Liver (tissue), 3 donors: ENCODE measurements around the gene DPPA4.

ENCODE experiments used
- FOXA1 ChIP-seq: IDR thresholded peaks from 2 replicates; pipeline ENCODE4 v1.6.1; 2016; ENCODE audit warnings: antibody characterized with exemption
- HNF4G ChIP-seq: IDR thresholded peaks from 2 replicates; pipeline ENCODE4 v1.6.1; 2016; ENCODE audit warnings: antibody characterized with exemption
- YY1 ChIP-seq: IDR thresholded peaks from 2 replicates; pipeline ENCODE4 v1.6.1; 2016; ENCODE audit warnings: antibody characterized with exemption, mild to moderate bottlenecking
- TF ChIP-seq, protein P1 (sequence below): fragments of 150-350 bp; IDR thresholded peaks from 2 replicates; pipeline ENCODE4 v1.5.1; 2017; ENCODE audit warnings: improper control_type of control experiment, low read depth, low read length; ENCODE audit not compliant: missing input control
- TF ChIP-seq, protein P2 (sequence below): IDR thresholded peaks from 2 replicates; pipeline ENCODE4 v1.6.1; 2016; ENCODE audit warnings: antibody characterized with exemption, mild to moderate bottlenecking
- TF ChIP-seq, protein P3 (sequence below): IDR thresholded peaks from 2 replicates; pipeline ENCODE4 v1.6.1; 2016; ENCODE audit warnings: antibody characterized with exemption
- donor health status: healthy.
- donor health status: healthy.

DNA sequence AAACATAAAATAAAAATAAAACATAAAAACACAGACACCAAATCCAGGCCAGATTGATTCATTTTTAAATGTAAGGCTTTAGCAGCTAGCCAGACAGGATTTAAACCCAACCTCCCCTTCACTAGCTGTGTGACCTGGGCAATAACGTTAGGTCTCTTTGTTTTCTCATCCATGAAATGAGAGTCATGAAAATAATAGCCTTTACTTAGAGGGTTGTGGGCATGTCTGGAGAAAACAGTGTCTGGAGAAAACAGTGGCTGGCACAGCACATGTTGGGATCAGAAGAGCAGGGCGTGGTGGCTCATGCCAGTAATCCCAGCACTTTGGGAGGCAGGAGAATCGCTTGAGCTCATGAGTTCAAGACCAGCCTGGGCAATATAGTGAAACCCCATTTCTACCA is 1.9 kb upstream of the DPPA4 start:
- TF ChIP-seq, protein P1, sequence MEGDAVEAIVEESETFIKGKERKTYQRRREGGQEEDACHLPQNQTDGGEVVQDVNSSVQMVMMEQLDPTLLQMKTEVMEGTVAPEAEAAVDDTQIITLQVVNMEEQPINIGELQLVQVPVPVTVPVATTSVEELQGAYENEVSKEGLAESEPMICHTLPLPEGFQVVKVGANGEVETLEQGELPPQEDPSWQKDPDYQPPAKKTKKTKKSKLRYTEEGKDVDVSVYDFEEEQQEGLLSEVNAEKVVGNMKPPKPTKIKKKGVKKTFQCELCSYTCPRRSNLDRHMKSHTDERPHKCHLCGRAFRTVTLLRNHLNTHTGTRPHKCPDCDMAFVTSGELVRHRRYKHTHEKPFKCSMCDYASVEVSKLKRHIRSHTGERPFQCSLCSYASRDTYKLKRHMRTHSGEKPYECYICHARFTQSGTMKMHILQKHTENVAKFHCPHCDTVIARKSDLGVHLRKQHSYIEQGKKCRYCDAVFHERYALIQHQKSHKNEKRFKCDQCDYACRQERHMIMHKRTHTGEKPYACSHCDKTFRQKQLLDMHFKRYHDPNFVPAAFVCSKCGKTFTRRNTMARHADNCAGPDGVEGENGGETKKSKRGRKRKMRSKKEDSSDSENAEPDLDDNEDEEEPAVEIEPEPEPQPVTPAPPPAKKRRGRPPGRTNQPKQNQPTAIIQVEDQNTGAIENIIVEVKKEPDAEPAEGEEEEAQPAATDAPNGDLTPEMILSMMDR: no peak
- TF ChIP-seq, protein P2, sequence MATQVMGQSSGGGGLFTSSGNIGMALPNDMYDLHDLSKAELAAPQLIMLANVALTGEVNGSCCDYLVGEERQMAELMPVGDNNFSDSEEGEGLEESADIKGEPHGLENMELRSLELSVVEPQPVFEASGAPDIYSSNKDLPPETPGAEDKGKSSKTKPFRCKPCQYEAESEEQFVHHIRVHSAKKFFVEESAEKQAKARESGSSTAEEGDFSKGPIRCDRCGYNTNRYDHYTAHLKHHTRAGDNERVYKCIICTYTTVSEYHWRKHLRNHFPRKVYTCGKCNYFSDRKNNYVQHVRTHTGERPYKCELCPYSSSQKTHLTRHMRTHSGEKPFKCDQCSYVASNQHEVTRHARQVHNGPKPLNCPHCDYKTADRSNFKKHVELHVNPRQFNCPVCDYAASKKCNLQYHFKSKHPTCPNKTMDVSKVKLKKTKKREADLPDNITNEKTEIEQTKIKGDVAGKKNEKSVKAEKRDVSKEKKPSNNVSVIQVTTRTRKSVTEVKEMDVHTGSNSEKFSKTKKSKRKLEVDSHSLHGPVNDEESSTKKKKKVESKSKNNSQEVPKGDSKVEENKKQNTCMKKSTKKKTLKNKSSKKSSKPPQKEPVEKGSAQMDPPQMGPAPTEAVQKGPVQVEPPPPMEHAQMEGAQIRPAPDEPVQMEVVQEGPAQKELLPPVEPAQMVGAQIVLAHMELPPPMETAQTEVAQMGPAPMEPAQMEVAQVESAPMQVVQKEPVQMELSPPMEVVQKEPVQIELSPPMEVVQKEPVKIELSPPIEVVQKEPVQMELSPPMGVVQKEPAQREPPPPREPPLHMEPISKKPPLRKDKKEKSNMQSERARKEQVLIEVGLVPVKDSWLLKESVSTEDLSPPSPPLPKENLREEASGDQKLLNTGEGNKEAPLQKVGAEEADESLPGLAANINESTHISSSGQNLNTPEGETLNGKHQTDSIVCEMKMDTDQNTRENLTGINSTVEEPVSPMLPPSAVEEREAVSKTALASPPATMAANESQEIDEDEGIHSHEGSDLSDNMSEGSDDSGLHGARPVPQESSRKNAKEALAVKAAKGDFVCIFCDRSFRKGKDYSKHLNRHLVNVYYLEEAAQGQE: no peak
- TF ChIP-seq YY1 (no peak), FOXA1 (no peak), HNF4G (no peak)
- TF ChIP-seq, protein P3, sequence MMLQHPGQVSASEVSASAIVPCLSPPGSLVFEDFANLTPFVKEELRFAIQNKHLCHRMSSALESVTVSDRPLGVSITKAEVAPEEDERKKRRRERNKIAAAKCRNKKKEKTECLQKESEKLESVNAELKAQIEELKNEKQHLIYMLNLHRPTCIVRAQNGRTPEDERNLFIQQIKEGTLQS: no peak
